HG02981 (cell line): ENCODE data around the gene STXBP6.

Experiments
- ATAC-seq: cut with Tn5 transposase; IDR thresholded peaks from one replicate; pipeline ENCODE4 v1.9.1; 2021; ENCODE audit warnings: mild to moderate bottlenecking, moderate library complexity; ENCODE audit not compliant: unreplicated experiment

Gene STXBP6

GRCh38 chr14:24921903-24922302, 128.0 kb downstream of the STXBP6 start:
- ATAC-seq, result no peak

GRCh38 chr14:24920265-24921075, 129.5 kb downstream of the STXBP6 start:
- no peak for ATAC-seq

GRCh38 chr14:24918822-24919221, 131.1 kb downstream of the STXBP6 start:
- ATAC-seq, result no peak

GRCh38 chr14:24915958-24916595, 133.9 kb downstream of the STXBP6 start:
- no peak for ATAC-seq

- ATAC-seq, result no peak
These were observed 134.5 kb downstream of the STXBP6 start for GRCh38 chr14:24915403-24915921.

GRCh38 chr14:24913746-24914145, 136.2 kb downstream of the STXBP6 start:
- no peak for ATAC-seq

- no peak for ATAC-seq
These were observed 136.9 kb downstream of the STXBP6 start for GRCh38 chr14:24913021-24913420.

- ATAC-seq, result no peak
These were observed 138.4 kb downstream of the STXBP6 start for GRCh38 chr14:24911324-24912109.

GRCh38 chr14:24910408-24910986, 139.4 kb downstream of the STXBP6 start:
- ATAC-seq, result no peak

GRCh38 chr14:24909523-24910302, 140.2 kb downstream of the STXBP6 start:
- ATAC-seq, result no peak

GRCh38 chr14:24908592-24909236, 141.2 kb downstream of the STXBP6 start:
- no peak for ATAC-seq

- ATAC-seq, result no peak
These were observed 145.4 kb downstream of the STXBP6 start for GRCh38 chr14:24904533-24904932.

GRCh38 chr14:24903337-24903736, 146.6 kb downstream of the STXBP6 start:
- ATAC-seq, result no peak

- no peak for ATAC-seq
These were observed 149.5 kb downstream of the STXBP6 start for GRCh38 chr14:24900269-24901100.

GRCh38 chr14:24897793-24898192, 152.2 kb downstream of the STXBP6 start:
- no peak for ATAC-seq

GRCh38 chr14:24895622-24896021, 154.3 kb downstream of the STXBP6 start:
- ATAC-seq, result no peak

GRCh38 chr14:24895243-24895583, 154.7 kb downstream of the STXBP6 start:
- ATAC-seq, result no peak

- no peak for ATAC-seq
These were observed 155.2 kb downstream of the STXBP6 start for GRCh38 chr14:24894583-24895242.
